ENCODE results near the gene MAGI2.

GRCh38 chr7:79334334-79334733, 119.1 kb downstream of the MAGI2 start:
- no peak for TF ChIP-seq PATZ1 (CRISPR knock-in tag; IDR thresholded peaks at IDR 0.05; ENCODE audit: borderline replicate concordance)
- TF ChIP-seq ARNTL (CRISPR knock-in tag; IDR thresholded peaks at IDR 0.05; ENCODE audit: borderline replicate concordance, low read depth): no peak
- TF ChIP-seq ZFP3 (CRISPR knock-in tag; IDR thresholded peaks at IDR 0.05): no peak
- TF ChIP-seq RARB (CRISPR knock-in tag; IDR thresholded peaks at IDR 0.05): no peak
- no peak for TF ChIP-seq OSR1 (CRISPR knock-in tag; IDR thresholded peaks at IDR 0.05)
- TF ChIP-seq CSDC2 (CRISPR knock-in tag; IDR thresholded peaks at IDR 0.05): no peak
- TF ChIP-seq ZFP30 (CRISPR knock-in tag; IDR thresholded peaks at IDR 0.05): no peak
- no peak for TF ChIP-seq PPARA (CRISPR knock-in tag; IDR thresholded peaks at IDR 0.05; ENCODE audit: borderline replicate concordance)
- no peak for TF ChIP-seq ZC3H10 (CRISPR knock-in tag; IDR thresholded peaks at IDR 0.05)

Measured in SK-N-SH treated with all-trans-retinoic acid at 6 μM for 48 hours (cell line).